WTC11 (cell line): ENCODE data around the gene FKBP7.

Source experiments
- CREB1 ChIP-seq: sonication (generic); formaldehyde crosslinking; IDR thresholded peaks from 2 replicates; pipeline ENCODE4 v1.8.0; 2023; ENCODE audit warnings: mild to moderate bottlenecking, missing genetic modification reagents
- CREM ChIP-seq: sonication (generic); formaldehyde crosslinking; IDR thresholded peaks from 2 replicates; pipeline ENCODE4 v1.8.1; 2022; ENCODE audit warnings: mild to moderate bottlenecking, missing genetic modification reagents, moderate library complexity
- GABPB1 ChIP-seq: sonication (generic); formaldehyde crosslinking; IDR thresholded peaks from 2 replicates; pipeline ENCODE4 v1.8.1; 2023; ENCODE audit warnings: mild to moderate bottlenecking, missing genetic modification reagents
- MAX ChIP-seq: sonication (generic); formaldehyde crosslinking; IDR thresholded peaks from 2 replicates; pipeline ENCODE4 v1.8.0; 2022; ENCODE audit warnings: mild to moderate bottlenecking, missing genetic modification reagents
- MXD4 ChIP-seq: fragments of 250-450 bp; sonication (Bioruptor Pico); IDR thresholded peaks from 2 replicates; pipeline ENCODE4 v1.8.0; 2021; ENCODE audit warnings: mild to moderate bottlenecking, moderate library complexity, borderline replicate concordance
- NR2C2 ChIP-seq: sonication (generic); formaldehyde crosslinking; IDR thresholded peaks from 2 replicates; pipeline ENCODE4 v1.8.0; 2022; ENCODE audit warnings: mild to moderate bottlenecking, missing genetic modification reagents
- SP1 ChIP-seq: sonication (generic); formaldehyde crosslinking; conservative IDR thresholded peaks from 2 replicates; pipeline ENCODE4 v1.8.1; 2022; ENCODE audit warnings: missing genetic modification reagents
- ZBTB21 ChIP-seq: sonication (generic); formaldehyde crosslinking; IDR thresholded peaks from 2 replicates; pipeline ENCODE4 v1.8.1; 2023; ENCODE audit warnings: mild to moderate bottlenecking, missing genetic modification reagents, borderline replicate concordance
- ZNF232 ChIP-seq: sonication (generic); formaldehyde crosslinking; IDR thresholded peaks from 2 replicates; pipeline ENCODE4 v1.8.0; 2022; ENCODE audit warnings: mild to moderate bottlenecking, missing genetic modification reagents
- TF ChIP-seq, protein P1 (sequence below): sonication (generic); formaldehyde crosslinking; IDR thresholded peaks from 2 replicates; pipeline ENCODE4 v1.8.0; 2022; ENCODE audit warnings: missing genetic modification reagents
- TF ChIP-seq, protein P2 (sequence below): fragments of 200-600 bp; IDR thresholded peaks from 2 replicates; pipeline ENCODE4 v1.8.0; 2022; ENCODE audit warnings: antibody characterized with exemption

- TF ChIP-seq, protein P1, sequence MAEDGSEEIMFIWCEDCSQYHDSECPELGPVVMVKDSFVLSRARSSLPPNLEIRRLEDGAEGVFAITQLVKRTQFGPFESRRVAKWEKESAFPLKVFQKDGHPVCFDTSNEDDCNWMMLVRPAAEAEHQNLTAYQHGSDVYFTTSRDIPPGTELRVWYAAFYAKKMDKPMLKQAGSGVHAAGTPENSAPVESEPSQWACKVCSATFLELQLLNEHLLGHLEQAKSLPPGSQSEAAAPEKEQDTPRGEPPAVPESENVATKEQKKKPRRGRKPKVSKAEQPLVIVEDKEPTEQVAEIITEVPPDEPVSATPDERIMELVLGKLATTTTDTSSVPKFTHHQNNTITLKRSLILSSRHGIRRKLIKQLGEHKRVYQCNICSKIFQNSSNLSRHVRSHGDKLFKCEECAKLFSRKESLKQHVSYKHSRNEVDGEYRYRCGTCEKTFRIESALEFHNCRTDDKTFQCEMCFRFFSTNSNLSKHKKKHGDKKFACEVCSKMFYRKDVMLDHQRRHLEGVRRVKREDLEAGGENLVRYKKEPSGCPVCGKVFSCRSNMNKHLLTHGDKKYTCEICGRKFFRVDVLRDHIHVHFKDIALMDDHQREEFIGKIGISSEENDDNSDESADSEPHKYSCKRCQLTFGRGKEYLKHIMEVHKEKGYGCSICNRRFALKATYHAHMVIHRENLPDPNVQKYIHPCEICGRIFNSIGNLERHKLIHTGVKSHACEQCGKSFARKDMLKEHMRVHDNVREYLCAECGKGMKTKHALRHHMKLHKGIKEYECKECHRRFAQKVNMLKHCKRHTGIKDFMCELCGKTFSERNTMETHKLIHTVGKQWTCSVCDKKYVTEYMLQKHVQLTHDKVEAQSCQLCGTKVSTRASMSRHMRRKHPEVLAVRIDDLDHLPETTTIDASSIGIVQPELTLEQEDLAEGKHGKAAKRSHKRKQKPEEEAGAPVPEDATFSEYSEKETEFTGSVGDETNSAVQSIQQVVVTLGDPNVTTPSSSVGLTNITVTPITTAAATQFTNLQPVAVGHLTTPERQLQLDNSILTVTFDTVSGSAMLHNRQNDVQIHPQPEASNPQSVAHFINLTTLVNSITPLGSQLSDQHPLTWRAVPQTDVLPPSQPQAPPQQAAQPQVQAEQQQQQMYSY (CRISPR knock-in tag), result no peak
- TF ChIP-seq, protein P2, sequence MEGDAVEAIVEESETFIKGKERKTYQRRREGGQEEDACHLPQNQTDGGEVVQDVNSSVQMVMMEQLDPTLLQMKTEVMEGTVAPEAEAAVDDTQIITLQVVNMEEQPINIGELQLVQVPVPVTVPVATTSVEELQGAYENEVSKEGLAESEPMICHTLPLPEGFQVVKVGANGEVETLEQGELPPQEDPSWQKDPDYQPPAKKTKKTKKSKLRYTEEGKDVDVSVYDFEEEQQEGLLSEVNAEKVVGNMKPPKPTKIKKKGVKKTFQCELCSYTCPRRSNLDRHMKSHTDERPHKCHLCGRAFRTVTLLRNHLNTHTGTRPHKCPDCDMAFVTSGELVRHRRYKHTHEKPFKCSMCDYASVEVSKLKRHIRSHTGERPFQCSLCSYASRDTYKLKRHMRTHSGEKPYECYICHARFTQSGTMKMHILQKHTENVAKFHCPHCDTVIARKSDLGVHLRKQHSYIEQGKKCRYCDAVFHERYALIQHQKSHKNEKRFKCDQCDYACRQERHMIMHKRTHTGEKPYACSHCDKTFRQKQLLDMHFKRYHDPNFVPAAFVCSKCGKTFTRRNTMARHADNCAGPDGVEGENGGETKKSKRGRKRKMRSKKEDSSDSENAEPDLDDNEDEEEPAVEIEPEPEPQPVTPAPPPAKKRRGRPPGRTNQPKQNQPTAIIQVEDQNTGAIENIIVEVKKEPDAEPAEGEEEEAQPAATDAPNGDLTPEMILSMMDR, result no peak
- no peak for TF ChIP-seq MAX (CRISPR knock-in tag)
- TF ChIP-seq CREM (CRISPR knock-in tag), result no peak
- no peak for TF ChIP-seq ZNF232
- TF ChIP-seq NR2C2, result no peak
- no peak for TF ChIP-seq MXD4 (CRISPR knock-in tag)
- TF ChIP-seq ZBTB21 (CRISPR knock-in tag), result no peak
- no peak for TF ChIP-seq CREB1 (CRISPR knock-in tag)
- TF ChIP-seq SP1, result no peak
- no peak for TF ChIP-seq GABPB1
Measured at GRCh38 chr2:178452334-178452733, 26.1 kb downstream of the FKBP7 start.
